H9 (cell line): ENCODE results near the gene UMPS. TPM values are rescaled to one million over a fixed set of nuclear protein-coding genes. Genes with fewer than 3 reads are reported as not detected.
A peak's percentile ranks its signal among the peaks of the same experiment; 100 is the strongest.
"Not testable (repeated sequence)": the region's sequence is repeated elsewhere in the genome, so short reads cannot be mapped to it uniquely, and the experiment has no call there.

ENCODE experiments used
- DNase-seq: peaks from one replicate; pipeline ENCODE4 v3.0.0-alpha.2; 2017
- H2AFZ ChIP-seq: one replicate; pipeline ENCODE4 v1.6.1; 2013; ENCODE audit warnings: mild to moderate bottlenecking, low read length, control low read depth, moderate library complexity
- H2AK5ac ChIP-seq: 2 replicates; pipeline ENCODE4 v1.6.1; 2013; ENCODE audit warnings: low read length, control low read depth, mixed read lengths; ENCODE audit not compliant: insufficient read length
- H2BK120ac ChIP-seq: one replicate; pipeline ENCODE4 v1.6.1; 2013; ENCODE audit warnings: low read depth, mild to moderate bottlenecking, low read length, control low read depth, inconsistent platforms; ENCODE audit not compliant: poor library complexity, severe bottlenecking
- H2BK12ac ChIP-seq: 2 replicates; pipeline ENCODE4 v1.6.1; 2013; ENCODE audit warnings: low read length, control low read depth, mixed read lengths, low read depth; ENCODE audit not compliant: insufficient read length
- H2BK15ac ChIP-seq: 2 replicates; pipeline ENCODE4 v1.6.1; 2013; ENCODE audit warnings: low read depth, low read length, control low read depth
- H2BK20ac ChIP-seq: one replicate; pipeline ENCODE4 v1.6.1; 2013; ENCODE audit warnings: low read depth, mild to moderate bottlenecking, low read length, control low read depth, inconsistent platforms; ENCODE audit not compliant: poor library complexity, severe bottlenecking
- H2BK5ac ChIP-seq: 2 replicates; pipeline ENCODE4 v1.6.1; 2013; ENCODE audit warnings: low read length, control low read depth, mixed read lengths; ENCODE audit not compliant: insufficient read length
- H3K14ac ChIP-seq: 2 replicates; pipeline ENCODE4 v1.6.1; 2013; ENCODE audit warnings: low read length, control low read depth; ENCODE audit not compliant: insufficient read depth
- H3K18ac ChIP-seq: 2 replicates; pipeline ENCODE4 v1.6.1; 2013; ENCODE audit warnings: low read depth, mild to moderate bottlenecking, mixed read lengths, low read length, control low read depth; ENCODE audit not compliant: insufficient read length
- H3K23ac ChIP-seq: 2 replicates; pipeline ENCODE4 v1.6.1; 2013; ENCODE audit warnings: low read length, control low read depth, mixed read lengths, low read depth; ENCODE audit not compliant: insufficient read length
- H3K23me2 ChIP-seq: 2 replicates; pipeline ENCODE4 v1.6.1; 2013; ENCODE audit warnings: low read depth, mild to moderate bottlenecking, mixed read lengths, low read length, control low read depth; ENCODE audit not compliant: insufficient read length, poor library complexity, severe bottlenecking
- H3K27ac ChIP-seq: 2 replicates; pipeline ENCODE4 v1.5.1; 2013; ENCODE audit warnings: low read length, control low read depth, mixed read lengths, low read depth; ENCODE audit not compliant: insufficient read length
- H3K27me3 ChIP-seq: 2 replicates; pipeline ENCODE4 v1.6.1; 2013; ENCODE audit warnings: low read length, control low read depth, inconsistent platforms; ENCODE audit not compliant: insufficient read depth
- H3K4ac ChIP-seq: 2 replicates; pipeline ENCODE4 v1.6.1; 2013; ENCODE audit warnings: low read depth, mild to moderate bottlenecking, control low read depth, inconsistent platforms, low read length, moderate library complexity
- H3K4me1 ChIP-seq: 2 replicates; pipeline ENCODE4 v1.6.1; 2013; ENCODE audit warnings: low read length, control low read depth, inconsistent platforms; ENCODE audit not compliant: insufficient read depth
- H3K4me2 ChIP-seq: 2 replicates; pipeline ENCODE4 v1.6.1; 2013; ENCODE audit warnings: low read length, control low read depth, mixed read lengths; ENCODE audit not compliant: insufficient read length, insufficient read depth
- H3K56ac ChIP-seq: 2 replicates; pipeline ENCODE4 v1.6.1; 2013; ENCODE audit warnings: low read depth, mild to moderate bottlenecking, mixed read lengths, low read length, control low read depth; ENCODE audit not compliant: insufficient read length
- H3K79me1 ChIP-seq: 2 replicates; pipeline ENCODE4 v1.6.1; 2013; ENCODE audit warnings: low read depth, mild to moderate bottlenecking, moderate library complexity, low read length, control low read depth, inconsistent platforms; ENCODE audit not compliant: insufficient read depth, poor library complexity, severe bottlenecking
- H3K79me2 ChIP-seq: 2 replicates; pipeline ENCODE4 v1.6.1; 2013; ENCODE audit warnings: low read length, control low read depth, inconsistent platforms; ENCODE audit not compliant: insufficient read depth
- H3K9ac ChIP-seq: 2 replicates; pipeline ENCODE4 v1.6.1; 2013; ENCODE audit warnings: low read length, control low read depth, mixed read lengths; ENCODE audit not compliant: insufficient read length; ENCODE audit errors: extremely low read depth
- H3K9me3 ChIP-seq: one replicate; pipeline ENCODE4 v1.6.1; 2013; ENCODE audit warnings: low read depth, low read length, inconsistent platforms; ENCODE audit not compliant: control insufficient read depth
- H3T11ph ChIP-seq: one replicate; pipeline ENCODE4 v1.6.1; 2013; ENCODE audit warnings: mild to moderate bottlenecking, low read length, control low read depth, inconsistent platforms
- H4K20me1 ChIP-seq: one replicate; pipeline ENCODE4 v1.6.1; 2013; ENCODE audit not compliant: control insufficient read depth, insufficient read length, insufficient read depth
- H4K5ac ChIP-seq: 2 replicates; pipeline ENCODE4 v1.6.1; 2013; ENCODE audit warnings: low read depth, mild to moderate bottlenecking, mixed read lengths, low read length, control low read depth; ENCODE audit not compliant: insufficient read length
- H4K8ac ChIP-seq: replicated peaks from 2 replicates; pipeline ENCODE4 v1.6.1; 2013; ENCODE audit warnings: low read length, control low read depth, mixed read lengths, low read depth; ENCODE audit not compliant: insufficient read length
- H4K91ac ChIP-seq: 2 replicates; pipeline ENCODE4 v1.6.1; 2013; ENCODE audit warnings: low read depth, mild to moderate bottlenecking, moderate library complexity, mixed read lengths, low read length, control low read depth; ENCODE audit not compliant: insufficient read length
- H3K27ac Mint-ChIP-seq, 3 experiments: 2 replicates in 2 of 3; 3 replicates in 1 of 3; pipeline ENCODE4 v1.8.0; 2020 to 2021; ENCODE audit warnings: mixed read lengths in 3 of 3, mild to moderate bottlenecking in 1 of 3, moderate library complexity in 1 of 3
- H3K27me3 Mint-ChIP-seq: 2 replicates; pipeline ENCODE4 v1.8.0; 2021; ENCODE audit warnings: low read depth, mild to moderate bottlenecking, moderate library complexity, mixed read lengths
- H3K36me3 Mint-ChIP-seq, 3 experiments: 2 replicates in 2 of 3; 3 replicates in 1 of 3; pipeline ENCODE4 v1.8.0; 2020 to 2021; ENCODE audit warnings: low read depth in 3 of 3, mixed read lengths in 3 of 3; ENCODE audit not compliant: insufficient read depth in 1 of 3
- H3K4me1 Mint-ChIP-seq, 2 experiments: 2 replicates each; pipeline ENCODE4 v1.8.0; 2020; ENCODE audit warnings: mixed read lengths in 2 of 2
- H3K4me3 Mint-ChIP-seq, 2 experiments: 2 replicates in 1 of 2; 3 replicates in 1 of 2; pipeline ENCODE4 v1.8.0; 2020 to 2021; ENCODE audit warnings: mild to moderate bottlenecking in 2 of 2, mixed read lengths in 2 of 2, moderate library complexity in 1 of 2
- H3K9me3 Mint-ChIP-seq, 2 experiments: 2 replicates in 1 of 2; 3 replicates in 1 of 2; pipeline ENCODE4 v1.8.0; 2020; ENCODE audit warnings: mild to moderate bottlenecking in 2 of 2, mixed read lengths in 2 of 2, moderate library complexity in 1 of 2
- CTCF ChIP-seq: fragments of 200-600 bp; sonication (generic); conservative IDR thresholded peaks from 3 replicates; pipeline ENCODE4 v1.8.0; 2021; ENCODE audit warnings: antibody characterized with exemption, mild to moderate bottlenecking
- WGBS: extraction: QIAGEN DNeasy Blood & Tissue Kit; methylation state at CpG from one replicate; pipeline ENCODE4 v1.1.7; 2013; ENCODE audit warnings: missing lambda C conversion rate, low lambda C conversion rate, mixed read lengths; ENCODE audit not compliant: insufficient read length; ENCODE audit errors: extremely low coverage; 5-methylcytosine and 5-hydroxymethylcytosine counted together
- total RNA-seq: library from RNA; stranded (reverse); gene quantifications from 2 replicates; pipeline ENCODE4 v1.2.1, GENCODE V29; 2021

Gene UMPS
- total RNA-seq, 1 experiment from 2014 or later: 65.4 TPM

GRCh38 chr3:124788254-124788745, 58.0 kb downstream of the UMPS start:
- no peak overlapping the region for H2BK20ac ChIP-seq
- no peak overlapping the region for H3K4me2 ChIP-seq
- Mint-ChIP-seq H3K4me1 (peaks cover 3 to 4% of the 10 kb centered on the region in 2 experiments; a peak in 3 of 4 replicates), H3K36me3 (peaks cover 4 to 53% (median 11%) of the 10 kb centered on the region in 3 experiments; a peak in 5 of 7 replicates), H3K27me3 (no peaks in the 10 kb centered on the region), H3K4me3 (no peak overlapping the region), H3K9me3 (no peaks in the 10 kb centered on the region), H3K27ac (peak overlapping the region in 1 of 3 experiments; percentile 42; a peak in 1 of 7 replicates)
- no peak overlapping the region for H3K23ac ChIP-seq
- no peak overlapping the region for H3K18ac ChIP-seq
- no peaks in the 10 kb centered on the region for H3K23me2 ChIP-seq
- no peak overlapping the region for H2BK15ac ChIP-seq
- H2BK120ac ChIP-seq: no peak overlapping the region
- H4K5ac ChIP-seq: no peak overlapping the region
- peaks cover 1% of the 10 kb centered on the region; the same call in 1 of the 2 replicates for H3K79me2 ChIP-seq
- no peak overlapping the region for H2AK5ac ChIP-seq
- no peak overlapping the region for H4K8ac ChIP-seq
- no peak overlapping the region for H3K56ac ChIP-seq
- no peaks in the 10 kb centered on the region for H3K9me3 ChIP-seq
- no peak overlapping the region for H3K4ac ChIP-seq
- no peaks in the 10 kb centered on the region for H4K20me1 ChIP-seq
- no peak overlapping the region for H4K91ac ChIP-seq
- no peak overlapping the region for H2BK12ac ChIP-seq
- H2BK5ac ChIP-seq: no peak overlapping the region
- no peak overlapping the region for H3K14ac ChIP-seq
- no peaks in the 10 kb centered on the region; the same call in 1 of the 2 replicates for H3K27me3 ChIP-seq
- H3K9ac ChIP-seq: no peak overlapping the region
- no peaks in the 10 kb centered on the region for H3K79me1 ChIP-seq
- no peaks in the 10 kb centered on the region for H3K4me1 ChIP-seq
- H2AFZ ChIP-seq: no peak overlapping the region
- H3T11ph ChIP-seq: no peak overlapping the region
- TF ChIP-seq CTCF: no peak
- no peak overlapping the region for H3K27ac ChIP-seq
- WGBS: no CpG with 5 or more reads among the region's 2 CpGs
- DNase-seq: no peak

GRCh38 chr3:124789103-124789502, 58.9 kb downstream of the UMPS start:
- H3K36me3 Mint-ChIP-seq: peaks cover 4 to 59% (median 18%) of the 10 kb centered on the region in 3 experiments; a peak in 5 of 7 replicates
- H3K23ac ChIP-seq: not testable (repeated sequence)

More at GRCh38 chr3:124789103-124789502, 58.9 kb downstream of the UMPS start:
- not testable (repeated sequence) for H3K79me1 ChIP-seq, DNase-seq, H2AK5ac ChIP-seq, H4K91ac ChIP-seq, H2AFZ ChIP-seq, H3K27me3 Mint-ChIP-seq, H3K4me1 ChIP-seq, H3K4me3 Mint-ChIP-seq, H3K9me3 ChIP-seq, H3K4me2 ChIP-seq, H3K4ac ChIP-seq, H3T11ph ChIP-seq, H3K27me3 ChIP-seq, H3K9me3 Mint-ChIP-seq, H2BK15ac ChIP-seq, H3K27ac Mint-ChIP-seq, H3K4me1 Mint-ChIP-seq, H4K5ac ChIP-seq, H4K20me1 ChIP-seq, H3K79me2 ChIP-seq, H3K9ac ChIP-seq, H3K18ac ChIP-seq, H2BK20ac ChIP-seq, H2BK5ac ChIP-seq, H3K56ac ChIP-seq, H3K14ac ChIP-seq, H2BK120ac ChIP-seq, H4K8ac ChIP-seq, H3K27ac ChIP-seq, H3K23me2 ChIP-seq, H2BK12ac ChIP-seq
- no CpG with 5 or more reads among the region's 5 CpGs for WGBS
